GM21367 (cell line): ENCODE measurements around the gene SFRP2.

Experiments
- ATAC-seq: cut with Tn5 transposase; IDR thresholded peaks from one replicate; pipeline ENCODE4 v1.9.1; 2021; ENCODE audit not compliant: unreplicated experiment

SFRP2 gene

GRCh38 chr4:153777421-153777820, 11.5 kb downstream of the SFRP2 start:
- ATAC-seq, result no peak

GRCh38 chr4:153776601-153777000, 12.3 kb downstream of the SFRP2 start:
- no peak for ATAC-seq

DNA sequence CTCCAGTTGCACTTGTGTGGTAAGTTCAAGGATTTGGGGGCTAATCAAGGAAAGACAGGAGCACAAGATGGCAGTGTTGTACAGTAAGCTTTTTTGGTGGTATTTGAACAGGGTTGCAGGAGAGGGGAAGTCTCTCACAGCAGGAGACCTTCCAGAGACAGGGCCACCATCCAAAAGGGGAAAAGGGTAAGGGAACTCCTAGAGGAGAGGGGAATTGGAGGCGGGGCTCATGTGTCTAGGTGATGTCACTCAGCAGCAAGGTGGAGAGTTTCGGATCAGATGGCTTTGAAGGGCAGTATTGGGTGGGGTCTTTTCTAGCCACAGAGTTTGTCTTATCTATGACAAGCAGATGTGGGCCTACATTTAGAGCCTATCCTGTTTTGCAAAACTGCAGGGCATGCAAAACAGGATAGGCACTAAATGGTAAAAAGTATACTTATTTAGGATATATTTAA, 15.6 kb downstream of the SFRP2 start:
- ATAC-seq, result no peak

GRCh38 chr4:153771046-153771445, 17.8 kb downstream of the SFRP2 start:
- ATAC-seq, result no peak

DNA sequence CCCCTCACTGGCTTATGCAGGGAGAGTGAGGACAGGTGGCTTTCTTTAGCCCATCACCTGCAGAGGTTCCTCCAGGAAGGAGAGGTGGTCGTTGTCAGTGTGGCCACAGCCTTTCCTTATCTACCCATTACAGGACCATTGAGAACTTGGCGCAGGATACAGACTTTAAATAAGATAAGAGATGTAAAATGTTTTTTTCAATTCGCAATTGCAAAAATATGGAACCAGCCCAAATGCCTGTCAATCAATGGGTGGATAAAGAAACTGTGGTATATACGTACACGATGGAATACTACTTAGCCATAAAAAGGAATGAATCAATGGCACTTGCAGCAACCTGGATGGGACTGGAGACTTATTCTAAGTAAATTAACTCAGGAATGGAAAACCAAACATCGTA, 22.1 kb downstream of the SFRP2 start:
- no peak for ATAC-seq

- ATAC-seq, result no peak
Measured at GRCh38 chr4:153765894-153766293, 23.0 kb downstream of the SFRP2 start.

DNA sequence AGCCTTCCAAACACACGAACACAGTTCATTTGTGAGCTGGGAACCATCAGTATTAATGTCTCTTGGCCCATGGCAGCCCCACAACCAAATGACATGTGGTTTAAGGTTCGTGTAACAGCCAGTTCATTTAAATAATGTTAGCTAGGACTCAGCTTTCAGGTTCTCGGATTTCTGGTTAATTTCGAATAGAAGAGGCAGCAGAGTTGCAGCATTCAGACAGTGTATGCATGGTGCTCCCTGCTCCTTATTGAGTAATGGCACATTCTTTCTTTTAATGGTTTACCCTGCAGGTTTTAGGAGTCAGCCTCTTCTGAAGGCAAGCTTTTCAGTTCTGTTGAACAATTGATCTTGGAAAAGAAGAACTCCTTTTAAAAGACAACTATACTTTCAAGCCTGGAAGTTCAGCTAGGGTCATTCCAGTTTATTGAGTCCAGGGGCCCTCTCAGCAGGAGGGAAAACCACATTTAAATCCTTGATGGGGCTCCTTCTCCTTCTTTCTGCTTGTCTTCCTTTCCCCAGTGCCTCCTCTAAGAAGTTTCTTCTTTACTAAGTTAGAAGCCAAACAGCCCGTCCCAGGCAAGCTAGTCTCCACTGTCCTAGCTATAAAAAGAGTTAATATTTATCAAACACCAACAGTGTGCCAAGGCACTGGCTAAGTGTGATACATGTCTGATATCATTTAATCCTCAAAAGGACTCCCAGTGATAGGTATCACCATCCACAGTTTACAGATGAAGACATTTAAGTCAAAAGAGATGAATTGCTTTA, 24.1 kb downstream of the SFRP2 start:
- no peak for ATAC-seq

DNA sequence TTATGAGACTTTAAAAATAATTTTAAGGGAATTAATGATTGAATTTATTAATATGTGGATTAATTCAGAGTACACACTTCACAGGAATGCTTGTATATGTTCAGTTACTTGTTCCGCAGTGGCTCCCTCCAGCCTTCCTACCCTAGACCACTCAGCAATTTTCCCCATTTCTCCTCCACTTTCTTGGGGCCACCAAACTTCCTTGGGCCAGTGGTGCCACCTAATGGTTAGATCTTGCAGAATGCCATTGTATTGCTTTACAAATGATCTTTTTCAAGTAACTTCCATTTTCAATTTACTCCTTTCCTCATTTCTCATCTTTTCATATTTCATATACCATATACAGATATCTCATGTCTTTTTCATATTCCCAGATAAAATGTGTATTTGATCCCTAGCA, 25.5 kb downstream of the SFRP2 start:
- ATAC-seq, result no peak

- no peak for ATAC-seq
Measured at GRCh38 chr4:153759407-153760316, 29.2 kb downstream of the SFRP2 start, which contains the start of gene RNF175. Gene RNF175 (minus strand): TSS chr4:153760024. CDS start chr4:153759862, 162 bp downstream.

DNA sequence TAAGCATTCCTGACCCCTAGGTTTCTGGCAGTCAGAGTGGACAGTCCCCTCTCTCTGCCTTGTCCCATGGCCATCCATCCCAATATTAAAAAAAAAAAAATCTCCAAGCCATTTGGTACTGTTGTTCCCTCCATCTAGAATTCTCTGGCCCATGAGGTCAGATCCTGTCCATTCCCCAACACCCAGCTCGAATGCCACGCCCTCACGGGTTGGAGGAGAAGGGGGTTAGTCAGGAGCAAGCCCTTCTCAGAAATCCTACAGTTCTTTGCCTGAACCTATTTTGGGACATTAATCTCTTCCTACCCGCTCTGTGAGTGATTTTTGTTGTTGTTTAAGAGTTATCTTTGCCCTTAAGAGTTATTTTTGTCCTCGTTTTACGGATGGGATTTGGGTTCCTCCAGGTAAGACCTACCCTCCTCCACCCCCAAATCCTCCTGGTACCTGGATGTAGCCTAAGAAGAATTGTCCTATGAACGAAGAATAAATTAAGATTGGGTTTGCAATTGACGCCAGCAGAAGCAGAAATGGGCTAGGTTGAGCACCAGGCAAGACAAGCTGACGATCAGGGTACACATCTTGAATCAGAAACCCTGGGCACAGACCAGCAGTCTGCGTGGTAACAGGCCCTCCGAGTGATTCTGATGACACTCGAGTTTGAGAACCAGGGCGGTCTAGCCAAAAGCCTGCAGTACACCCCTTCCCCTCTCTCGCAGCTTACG, 30.0 kb downstream of the SFRP2 start:
- ATAC-seq, result no peak

DNA sequence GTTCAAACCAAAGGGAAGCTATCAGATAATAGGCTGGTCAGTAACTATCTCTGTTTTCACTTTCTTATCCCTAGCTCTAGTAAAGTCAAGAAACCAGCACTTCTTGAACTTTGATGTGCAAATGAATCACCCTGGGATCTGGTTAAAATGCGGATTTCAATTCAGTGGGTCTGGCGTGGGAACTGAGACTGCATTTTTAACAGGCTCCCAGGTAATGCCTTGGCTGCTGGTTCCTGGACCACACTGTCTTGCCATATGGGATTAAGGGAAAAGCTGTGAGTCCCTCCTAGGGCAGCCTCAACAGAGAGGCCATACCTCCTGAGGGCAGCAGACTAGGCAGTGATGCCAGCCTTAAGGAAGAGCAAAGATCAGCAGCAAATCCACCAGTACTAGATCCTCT, 30.7 kb downstream of the SFRP2 start:
- ATAC-seq, result no peak

DNA sequence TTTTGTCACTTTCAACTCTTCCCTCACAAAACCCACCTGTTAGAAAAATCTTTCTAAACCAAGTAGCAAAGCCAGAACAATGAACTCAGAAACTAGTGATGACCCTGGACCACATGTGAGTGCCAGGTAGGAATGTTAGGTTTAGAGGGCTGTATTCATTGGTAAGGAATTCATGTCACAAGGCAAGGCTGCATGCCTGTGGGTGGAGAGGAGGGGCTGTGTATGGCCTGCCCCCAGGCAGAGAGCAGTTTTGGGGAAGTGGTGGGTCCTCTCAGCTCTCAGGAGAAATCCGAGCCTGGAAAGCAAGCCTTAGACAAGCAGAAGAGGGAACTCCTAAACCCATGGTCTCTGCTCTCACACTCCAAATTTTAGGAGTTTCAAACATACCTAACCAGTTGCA, 31.5 kb downstream of the SFRP2 start:
- ATAC-seq, result no peak

GRCh38 chr4:153755186-153755585, 33.7 kb downstream of the SFRP2 start:
- ATAC-seq, result no peak

- ATAC-seq, result peak; percentile 73
Measured at GRCh38 chr4:153750197-153750817, 38.6 kb downstream of the SFRP2 start.

- no peak for ATAC-seq
Measured at GRCh38 chr4:153748378-153748777, 40.5 kb downstream of the SFRP2 start.

DNA sequence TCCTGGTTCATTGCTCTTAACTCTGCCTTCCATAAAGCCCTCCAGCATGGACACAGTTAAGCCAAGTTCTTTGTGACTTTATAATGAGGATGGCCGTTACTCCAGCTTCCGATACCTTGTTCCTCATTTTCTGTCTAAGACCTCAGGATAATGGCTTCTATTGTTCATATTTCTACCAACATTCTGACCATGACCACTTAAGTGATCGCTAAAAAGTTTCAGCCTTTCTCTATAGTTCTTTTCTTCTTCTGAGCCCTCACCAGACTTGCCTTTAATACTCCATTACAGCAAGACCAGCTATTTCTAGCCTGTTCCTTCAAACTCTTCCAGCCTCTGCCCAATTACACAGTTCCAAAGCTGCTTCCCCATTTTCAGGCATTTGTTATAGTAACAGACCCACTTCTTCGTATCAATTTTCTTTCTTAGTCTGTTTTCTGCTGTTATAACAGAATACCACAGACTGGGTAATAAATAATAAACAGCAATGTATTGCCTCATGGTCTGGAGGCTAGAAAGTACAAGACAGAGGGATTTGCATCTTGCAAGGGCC, 41.4 kb downstream of the SFRP2 start:
- ATAC-seq, result no peak

DNA sequence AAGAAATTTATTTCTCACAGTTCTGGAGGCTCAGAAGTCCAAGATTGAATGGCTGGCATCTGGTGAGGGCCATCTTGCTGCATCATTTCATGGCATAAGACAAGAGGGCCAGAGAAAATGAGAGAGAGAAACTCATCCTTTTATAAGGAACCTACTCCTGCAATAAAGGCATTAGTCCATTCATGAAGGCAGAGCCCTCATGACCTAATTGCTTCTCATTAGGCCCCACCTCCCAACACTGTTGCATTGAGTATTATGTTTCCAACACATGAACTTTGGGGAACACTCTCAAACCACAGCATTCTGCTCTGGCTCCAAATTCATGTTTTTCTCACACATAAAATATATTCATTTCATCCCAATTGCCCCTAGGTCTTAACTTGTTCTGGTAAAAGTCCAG, 43.2 kb downstream of the SFRP2 start:
- no peak for ATAC-seq

GRCh38 chr4:153741541-153741940, 47.3 kb downstream of the SFRP2 start:
- ATAC-seq, result no peak

- no peak for ATAC-seq
Measured at GRCh38 chr4:153735906-153736461, 52.9 kb downstream of the SFRP2 start.

DNA sequence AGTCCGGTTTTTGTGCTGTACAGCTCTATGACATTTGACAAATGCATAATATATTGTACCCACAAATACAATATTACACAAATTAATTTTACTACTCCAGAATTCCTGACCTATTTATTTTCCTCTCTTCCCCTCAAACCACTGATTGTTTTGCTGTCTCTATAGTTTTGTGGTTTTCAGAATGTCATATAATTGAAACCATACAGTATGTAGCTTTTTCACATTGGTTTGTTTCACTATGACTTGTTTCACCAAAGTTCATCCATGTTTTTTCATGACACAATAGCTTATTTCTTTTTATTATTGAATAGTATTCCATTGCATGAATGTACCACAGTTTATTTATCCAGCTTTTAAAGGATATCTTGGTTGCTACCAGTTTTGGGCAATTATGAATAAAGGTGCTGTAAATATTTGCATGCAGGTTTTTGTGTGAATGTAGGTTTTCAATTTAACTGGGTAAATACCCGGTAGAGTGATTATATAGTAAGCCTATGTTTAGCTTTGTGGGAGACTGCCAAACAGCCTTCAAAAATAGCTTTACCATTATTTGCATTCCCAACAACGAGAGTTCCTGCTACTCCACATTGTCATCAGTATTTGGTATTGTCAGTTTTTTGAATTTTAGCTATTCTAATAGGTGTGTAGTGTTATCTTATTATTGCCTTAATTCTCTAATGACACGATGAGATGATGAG, 55.0 kb downstream of the SFRP2 start:
- peak; percentile 43 for ATAC-seq
